Kidney epithelial cell (primary cell): ENCODE measurements around the gene CENPP. TPM values are rescaled to one million over a fixed set of nuclear protein-coding genes. Genes with fewer than 3 reads are reported as not detected.
"Not testable (repeated sequence)": the region's sequence is repeated elsewhere in the genome, so short reads cannot be mapped to it uniquely, and the experiment has no call there.

Experiments used
- DNase-seq: peaks from one replicate; pipeline ENCODE4 v3.0.0-alpha.2; 2010; ENCODE audit warnings: low read depth
- H3K27me3 ChIP-seq: 2 replicates; pipeline ENCODE4 v1.6.0; 2011; ENCODE audit warnings: low read length; ENCODE audit not compliant: control insufficient read depth, insufficient read depth
- H3K36me3 ChIP-seq: 2 replicates; pipeline ENCODE4 v1.5.1; 2011; ENCODE audit warnings: low read length; ENCODE audit not compliant: control insufficient read depth, insufficient read depth
- H3K4me3 ChIP-seq: 2 replicates; pipeline ENCODE4 v1.5.1; 2011; ENCODE audit warnings: low read depth, mild to moderate bottlenecking, control low read depth, low read length
- CTCF ChIP-seq: IDR thresholded peaks from 2 replicates; pipeline ENCODE4 v1.5.1; 2011; ENCODE audit warnings: mild to moderate bottlenecking, moderate library complexity, low read length, control low read depth, inconsistent platforms; ENCODE audit not compliant: insufficient read depth, poor library complexity, severe bottlenecking
- total RNA-seq: library from RNA; depleted of rRNA; stranded (reverse); fragments of >200 nt; gene quantifications from 2 replicates; pipeline ENCODE4 v1.2.3, GENCODE V29; 2015

CENPP gene
- total RNA-seq, 1 donor from 2014 or later, result 1.4 TPM

- no peak for TF ChIP-seq CTCF
- Histone ChIP-seq H3K4me3 (no peak overlapping the region), H3K36me3 (no peaks in the 10 kb centered on the region), H3K27me3 (no peaks in the 10 kb centered on the region)
- DNase-seq, result no peak
Measured at GRCh38 chr9:92562461-92562967, 236.8 kb downstream of the CENPP start.

DNA sequence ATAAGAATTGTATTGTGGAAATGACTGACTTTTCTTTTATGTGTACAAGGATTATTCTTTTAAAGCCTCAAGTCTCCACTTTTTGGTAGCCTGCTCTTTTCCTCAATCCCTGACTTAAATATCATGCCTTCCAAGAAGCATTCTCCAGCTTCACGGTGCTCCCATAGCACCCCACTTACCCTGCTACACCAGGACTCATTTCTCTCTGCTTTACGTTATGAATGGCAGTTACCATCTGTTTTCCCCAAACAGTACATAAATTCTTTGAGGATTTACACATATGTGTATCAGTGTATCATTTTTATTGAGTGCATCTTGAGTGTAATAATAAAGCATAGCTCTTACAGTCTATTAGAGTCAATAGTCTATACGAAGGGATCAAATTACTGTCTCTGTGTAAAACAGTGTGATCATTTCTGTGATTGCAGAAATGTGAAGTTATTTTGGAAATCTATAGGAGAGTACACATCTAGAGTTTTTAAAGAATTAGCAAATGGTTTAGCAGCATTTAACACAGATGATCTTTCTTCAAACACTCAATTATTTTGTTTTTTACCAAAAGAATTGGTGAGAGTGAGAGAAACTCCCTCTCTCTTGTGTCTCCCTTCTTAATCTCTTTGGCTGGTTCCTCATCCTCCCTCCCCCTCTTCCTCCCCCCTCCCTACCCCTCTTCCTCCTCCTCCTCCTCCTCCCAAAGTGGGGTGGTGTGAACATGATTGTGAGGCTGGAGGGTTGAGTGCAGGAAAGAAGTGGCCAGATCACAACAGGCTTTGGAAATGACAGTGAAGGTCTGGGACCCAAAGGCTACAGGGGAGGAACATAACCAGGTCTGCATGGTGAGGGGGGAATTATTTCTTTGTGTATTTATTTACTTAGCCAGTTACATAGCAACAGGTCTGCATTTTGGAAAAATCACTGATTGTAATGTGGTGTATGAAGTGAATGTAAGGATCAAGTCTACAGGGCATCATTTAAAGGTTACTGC, 237.7 kb downstream of the CENPP start:
- no peak for TF ChIP-seq CTCF
- Histone ChIP-seq H3K27me3 (no peaks in the 10 kb centered on the region), H3K36me3 (no peaks in the 10 kb centered on the region), H3K4me3 (no peak overlapping the region)
- DNase-seq, result no peak

DNA sequence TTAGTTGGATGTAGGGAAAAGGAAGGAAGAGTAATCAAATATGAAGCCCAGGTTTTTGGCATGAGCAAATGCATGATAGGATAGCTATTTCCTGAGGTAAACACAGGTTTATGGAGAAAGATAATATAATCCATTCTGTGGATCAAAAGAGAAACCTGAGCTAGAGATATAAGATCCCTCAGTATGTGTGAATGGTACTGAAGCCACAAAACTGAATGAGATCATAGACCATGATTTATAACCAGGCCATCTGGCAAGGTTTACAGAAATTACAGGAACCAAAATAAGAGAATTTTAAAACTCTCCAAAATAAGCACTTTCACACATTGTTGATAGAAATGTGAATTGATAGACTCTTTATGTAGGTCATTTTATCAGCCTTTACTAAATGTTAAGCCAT, 238.8 kb downstream of the CENPP start:
- Histone ChIP-seq H3K36me3 (no peaks in the 10 kb centered on the region), H3K4me3 (no peak overlapping the region), H3K27me3 (no peaks in the 10 kb centered on the region)
- no peak for TF ChIP-seq CTCF
- DNase-seq, result no peak

- Histone ChIP-seq H3K36me3 (no peaks in the 10 kb centered on the region), H3K27me3 (no peaks in the 10 kb centered on the region), H3K4me3 (no peak overlapping the region)
- TF ChIP-seq CTCF, result no peak
- DNase-seq, result no peak
Measured at GRCh38 chr9:92564982-92565381, 239.2 kb downstream of the CENPP start.

GRCh38 chr9:92571871-92572270, 246.1 kb downstream of the CENPP start:
- H3K27me3 ChIP-seq, H3K4me3 ChIP-seq, DNase-seq, H3K36me3 ChIP-seq: not testable (repeated sequence)

GRCh38 chr9:92573612-92574011, 247.9 kb downstream of the CENPP start:
- not testable (repeated sequence) for H3K27me3 ChIP-seq, DNase-seq, H3K4me3 ChIP-seq, H3K36me3 ChIP-seq

- no peak for TF ChIP-seq CTCF
- Histone ChIP-seq H3K36me3 (no peaks in the 10 kb centered on the region), H3K27me3 (no peaks in the 10 kb centered on the region)
Measured at GRCh38 chr9:92576175-92576574, 250.4 kb downstream of the CENPP start.

More at GRCh38 chr9:92576175-92576574, 250.4 kb downstream of the CENPP start:
- no peak for DNase-seq
- no peak overlapping the region for H3K4me3 ChIP-seq
